Uterus (tissue), 4 donors: ENCODE data around the gene DUSP28. TPM values are rescaled to one million over a fixed set of nuclear protein-coding genes. Genes with fewer than 3 reads are reported as not detected.
A peak's percentile ranks its signal among the peaks of the same experiment; 100 is the strongest.

Experiments
- DNase-seq, 2 donors: peaks; one replicate each; pipeline ENCODE4 v3.0.0-alpha.2; 2019 to 2020
- H3K27ac ChIP-seq, 2 donors: fragments of 200-600 bp; sonication (generic); 1 replicate in 1 of 2; 2 replicates in 1 of 2; pipeline ENCODE4 v1.5.1; 2016 to 2018
- H3K27me3 ChIP-seq, 2 donors: fragments of 200-600 bp; sonication (generic); one replicate each; pipeline ENCODE4 v1.5.1; 2018 to 2019; ENCODE audit warnings: control low read depth in 1 of 2
- H3K36me3 ChIP-seq, 2 donors: fragments of 200-600 bp; sonication (generic); one replicate each; pipeline ENCODE4 v1.5.1; 2019; ENCODE audit warnings: control low read depth in 1 of 2
- H3K4me1 ChIP-seq, 2 donors: fragments of 200-600 bp; sonication (generic); one replicate each; pipeline ENCODE4 v1.5.1; 2018 to 2019; ENCODE audit warnings: control low read depth in 1 of 2
- H3K4me3 ChIP-seq, 2 donors: fragments of 200-600 bp; sonication (generic); 1 replicate in 1 of 2; 2 replicates in 1 of 2; pipeline ENCODE4 v1.5.1; 2018 to 2019; ENCODE audit warnings: mild to moderate bottlenecking in 1 of 2
- H3K9me3 ChIP-seq, 2 donors: fragments of 200-600 bp; sonication (generic); one replicate each; pipeline ENCODE4 v1.5.1; 2019; ENCODE audit warnings: control low read depth in 1 of 2
- CTCF ChIP-seq, 4 experiments: fragments of 200-600 bp in 2 of 4; fragments of 450-650 bp in 2 of 4; sonication (generic) in 2 of 4; IDR thresholded peaks; one replicate each; pipeline ENCODE4 v1.5.1; 2016 to 2019; ENCODE audit warnings: antibody characterized with exemption in 4 of 4, mild to moderate bottlenecking in 2 of 4, moderate library complexity in 1 of 4
- POLR2A ChIP-seq, 2 donors: fragments of 450-650 bp; IDR thresholded peaks; one replicate each; pipeline ENCODE4 v1.6.1; 2016; ENCODE audit warnings: antibody characterized with exemption in 2 of 2, mild to moderate bottlenecking in 1 of 2, moderate library complexity in 1 of 2
- intact Hi-C: fragments of 100-400 bp; cut with DNase I; formaldehyde crosslinking; loops from one replicate; pipeline ENCODE4 v1.15.1; 2023; ENCODE audit warnings: low total_unique reads
- total RNA-seq, 4 donors: library from RNA; depleted of rRNA in 3 of 4; stranded (reverse); fragments of >200 nt in 3 of 4; gene quantifications; one replicate each; pipeline versions ENCODE4 v1.1.0 to v1.2.4, GENCODE V29; 2014 to 2023
- donor health status: DM: yes; HTN: yes; CAD: no.

DUSP28 gene
- total RNA-seq, 4 donors from 2014 or later, result 0.26 to 3.7 (median 2.6) TPM

DNA sequence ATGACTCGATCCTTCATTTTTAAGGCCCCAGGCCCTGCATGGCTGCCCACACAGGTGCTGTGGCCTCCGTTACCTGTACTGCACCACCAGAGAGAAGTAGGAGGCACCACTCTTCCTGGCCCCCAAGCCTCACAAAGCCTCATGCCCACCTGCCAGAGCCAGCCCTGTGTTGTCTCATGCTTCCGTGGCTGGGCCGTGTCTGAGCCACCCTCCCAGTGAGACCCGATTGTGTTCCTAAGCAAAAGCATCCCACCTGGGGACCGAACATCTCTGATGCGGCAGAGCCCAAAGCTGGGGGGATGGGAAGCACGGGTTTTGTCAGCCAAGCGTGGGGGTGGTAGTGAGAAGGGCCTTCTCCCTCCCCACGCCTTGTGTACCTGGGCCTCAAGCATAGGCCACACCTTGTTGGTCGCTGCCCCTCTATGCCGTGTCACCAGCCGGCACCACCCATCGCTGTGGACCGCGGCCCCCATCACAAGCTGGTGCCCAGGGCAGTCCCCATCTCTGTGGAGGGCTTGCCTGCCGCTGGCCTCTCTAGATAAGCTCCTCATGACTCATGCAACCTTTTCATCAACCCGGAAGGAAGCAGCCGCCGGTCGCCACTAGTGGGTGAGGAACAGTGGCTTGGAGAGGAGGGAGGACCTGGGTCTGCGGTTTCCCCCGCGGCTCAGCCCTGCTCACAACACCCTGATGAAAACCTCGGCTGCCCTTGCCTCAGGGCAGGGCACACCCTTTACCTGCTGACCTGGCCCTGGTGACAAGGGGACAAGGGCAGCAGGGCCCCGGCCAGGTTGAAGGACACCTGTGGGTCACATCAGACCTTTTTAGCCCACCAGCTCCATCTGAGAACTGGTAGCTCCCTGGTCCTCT lies 5.4 kb downstream of the DUSP28 start:
- H3K27me3 ChIP-seq, result no peaks in the 10 kb centered on the region
- peak; percentile 52 to 64 for DNase-seq
- peak overlapping the region; percentile 47 for H3K27ac ChIP-seq
- intact Hi-C loops, result no loop called here
- no peak for TF ChIP-seq CTCF (IDR thresholded peaks at IDR 0.05)
- no peak for TF ChIP-seq POLR2A (IDR thresholded peaks at IDR 0.05)
- H3K36me3 ChIP-seq, result no peaks in the 10 kb centered on the region
- no peaks in the 10 kb centered on the region for H3K9me3 ChIP-seq
- H3K4me1 ChIP-seq, result peaks cover 8 to 29% of the 10 kb centered on the region in 2 donors
- H3K4me3 ChIP-seq, result no peak overlapping the region

DNA sequence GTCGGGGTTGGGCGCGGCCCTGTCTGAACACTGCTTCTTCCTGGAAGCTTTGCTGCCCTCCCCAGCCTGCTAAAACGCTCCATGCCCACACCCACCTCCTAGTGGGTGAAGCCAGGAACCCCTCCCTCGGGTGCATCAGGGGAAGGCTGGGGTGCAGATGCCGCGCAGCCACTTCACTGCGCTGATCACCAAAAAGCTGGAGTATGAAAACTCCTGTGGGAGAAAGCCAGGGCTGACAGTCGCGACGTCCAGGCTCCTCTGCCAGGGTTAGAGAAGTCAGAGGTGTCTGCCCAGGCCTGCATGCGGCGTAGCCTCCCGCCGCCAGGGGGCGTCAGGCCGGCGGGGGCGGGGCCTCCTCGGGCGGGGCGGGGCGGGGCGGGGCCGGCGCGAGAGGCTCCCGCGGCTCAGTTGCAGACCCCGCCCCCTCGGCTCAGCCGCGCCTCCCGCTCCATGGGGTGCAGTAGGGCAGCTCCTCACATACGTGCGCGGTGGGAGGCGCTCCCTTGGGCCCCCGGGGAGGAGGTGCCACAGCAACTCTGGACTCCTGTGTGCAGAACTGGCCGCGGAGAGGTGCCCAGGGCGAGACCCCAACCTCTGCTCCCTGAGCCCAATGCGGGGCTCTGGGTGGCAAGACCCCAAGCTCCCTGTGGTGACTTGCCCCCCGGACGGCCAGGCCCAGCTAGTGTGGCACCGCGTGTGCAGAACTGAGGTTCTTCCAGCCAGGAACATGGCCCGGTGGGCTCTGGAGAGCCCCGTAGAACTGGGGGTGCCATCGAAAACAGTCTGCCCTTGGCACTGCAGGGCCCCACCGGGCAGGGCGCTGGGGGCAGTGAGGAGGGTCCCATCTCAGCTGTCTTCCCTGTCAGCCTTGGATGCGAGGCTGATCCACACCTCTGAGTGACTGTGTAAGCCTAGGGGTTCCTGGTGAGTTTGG lies 6.3 kb downstream of the DUSP28 start:
- Histone ChIP-seq H3K36me3 (no peaks in the 10 kb centered on the region), H3K4me3 (peak overlapping the region; percentile 33), H3K27ac (peak overlapping the region; percentile 47 to 98), H3K27me3 (no peaks in the 10 kb centered on the region), H3K9me3 (no peaks in the 10 kb centered on the region), H3K4me1 (peaks cover 8 to 29% of the 10 kb centered on the region in 2 donors)
- peak; percentile 91 to 94 for DNase-seq
- intact Hi-C loops, result no loop called here
- TF ChIP-seq POLR2A (IDR thresholded peaks at IDR 0.05) (peak in 1 of 2 donors; percentile 53), CTCF (IDR thresholded peaks at IDR 0.05) (peak; percentile 71 to 97 (median 75))

DNA sequence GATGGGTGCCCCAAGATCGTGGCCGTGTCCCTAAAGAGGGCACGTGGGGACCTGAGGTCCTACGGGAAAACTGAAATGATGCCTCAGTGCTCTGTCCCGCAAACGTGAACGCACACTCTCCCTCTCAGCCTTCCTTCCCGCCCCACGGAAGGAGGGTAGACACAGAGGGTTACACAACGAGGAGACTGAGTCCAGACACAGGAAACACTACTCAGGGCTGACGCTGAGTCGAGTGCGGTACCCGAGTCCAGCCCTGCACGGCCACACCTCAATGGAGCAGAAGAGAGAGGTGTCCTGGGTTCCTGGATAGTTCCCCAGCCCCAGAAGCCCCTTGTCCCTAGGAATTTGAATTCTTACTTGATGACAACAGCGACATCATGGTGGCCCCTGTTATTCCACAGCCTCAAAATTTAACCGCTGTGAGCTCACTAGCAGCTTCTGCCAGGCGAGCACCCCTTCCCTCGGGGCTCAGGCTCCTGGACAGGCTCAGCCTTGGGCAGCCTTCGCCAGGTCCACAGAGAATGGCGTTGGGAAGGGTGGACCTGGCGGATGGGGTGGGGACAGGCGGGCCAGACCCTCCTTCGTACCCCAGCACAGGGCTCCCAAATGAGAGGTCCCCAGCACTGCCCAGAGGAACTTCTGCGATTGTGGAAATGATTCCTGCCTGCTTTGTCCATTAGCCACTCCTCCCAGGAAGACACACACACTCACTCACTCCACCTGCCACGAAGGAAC lies 7.1 kb downstream of the DUSP28 start:
- no peaks in the 10 kb centered on the region for H3K9me3 ChIP-seq
- H3K4me1 ChIP-seq, result peaks cover 8 to 29% of the 10 kb centered on the region in 2 donors
- H3K4me3 ChIP-seq, result peak overlapping the region; percentile 60 to 86
- intact Hi-C loops, result no loop called here
- no peaks in the 10 kb centered on the region for H3K27me3 ChIP-seq
- DNase-seq, result peak; percentile 28 to 31
- no peaks in the 10 kb centered on the region for H3K36me3 ChIP-seq
- TF ChIP-seq CTCF (IDR thresholded peaks at IDR 0.05), result no peak
- H3K27ac ChIP-seq, result peak overlapping the region; percentile 92 to 98

DNA sequence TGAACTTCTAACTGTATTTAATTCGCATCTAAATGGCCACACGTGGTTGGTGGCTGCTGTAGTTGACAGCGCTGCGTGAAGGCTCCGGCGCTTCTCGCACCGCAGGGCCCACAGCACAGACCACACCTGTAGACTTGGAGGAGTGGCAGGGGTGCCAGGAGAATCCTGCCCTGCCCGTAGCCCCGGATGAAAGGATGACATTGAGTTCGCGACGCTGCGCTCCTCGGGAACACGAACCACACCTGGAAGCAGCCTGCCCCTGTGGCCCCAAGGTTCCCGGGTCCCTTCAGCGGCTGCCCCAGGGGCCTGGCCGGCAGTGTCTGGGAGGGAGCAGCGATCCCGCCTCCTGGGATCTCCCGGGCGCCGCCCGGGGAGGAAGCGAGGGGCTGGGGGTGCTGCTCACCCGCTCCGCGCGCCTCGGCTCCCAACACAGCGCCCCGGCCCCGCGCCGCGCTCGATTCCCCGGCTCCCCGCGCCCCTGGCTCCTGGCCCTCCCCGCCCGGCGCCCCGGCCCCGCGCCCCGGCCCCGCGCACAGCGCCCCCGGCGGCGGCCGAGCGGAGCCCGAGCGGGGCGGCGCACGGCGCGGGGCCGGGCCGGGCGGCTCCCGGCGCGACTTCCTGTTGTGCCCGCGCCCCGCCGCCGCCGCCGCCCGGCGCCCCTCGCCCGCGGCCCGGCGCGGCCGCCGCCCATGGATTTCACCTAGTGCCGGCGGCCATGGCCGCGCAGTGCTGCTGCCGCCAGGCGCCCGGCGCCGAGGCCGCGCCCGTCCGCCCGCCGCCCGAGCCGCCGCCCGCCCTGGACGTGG lies 7.9 kb downstream of the DUSP28 start, which contains the start of gene RNPEPL1:
TSS of gene RNPEPL1 (plus strand) at position 613 of the 806 bp plus-strand sequence. CDS start at position 716, 103 bp downstream.
- no peaks in the 10 kb centered on the region for H3K36me3 ChIP-seq
- H3K27me3 ChIP-seq, result no peaks in the 10 kb centered on the region
- peak; percentile 28 to 42 for DNase-seq
- TF ChIP-seq POLR2A (IDR thresholded peaks at IDR 0.05) (no peak), CTCF (IDR thresholded peaks at IDR 0.05) (no peak)
- peak within 1 kb of the TSS; percentile 60 to 86 for H3K4me3 ChIP-seq
- H3K9me3 ChIP-seq, result no peaks in the 10 kb centered on the region
- H3K27ac ChIP-seq, result peak within 1 kb of the TSS; percentile 92 to 98
- peaks cover 8 to 29% of the 10 kb centered on the region in 2 donors for H3K4me1 ChIP-seq
- intact Hi-C loops, result no loop called here
